ENCODE results near the gene UBE3D.

DNA sequence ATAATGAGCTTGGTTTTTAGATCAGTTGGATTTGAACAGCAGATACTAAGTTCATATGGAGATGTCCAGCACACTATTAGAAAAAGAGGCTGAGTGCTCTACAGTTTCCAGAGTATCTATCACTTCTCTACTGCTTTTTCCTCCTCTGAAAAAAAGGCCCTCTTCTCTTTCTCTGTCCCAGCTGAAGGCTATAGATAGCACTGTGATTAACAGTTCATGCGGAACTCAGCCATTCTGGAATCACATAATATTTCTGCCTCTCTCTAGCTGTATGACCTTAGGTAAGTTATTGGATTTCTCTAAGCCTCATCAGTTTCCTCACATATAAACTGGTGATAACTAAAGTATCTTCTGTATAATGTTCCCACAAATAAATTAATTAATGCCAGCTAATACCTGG, 184.1 kb downstream of the UBE3D start:
- TF ChIP-seq CTCF (IDR thresholded peaks at IDR 0.05), result no peak
- TF ChIP-seq POLR2A (IDR thresholded peaks at IDR 0.05), result no peak

All from Peyer's patch (tissue), 4 donors.